Activated CD4-positive, CD25-positive, alpha-beta regulatory T cell treated with anti-CD3 and anti-CD28 coated beads, Interleukin-2, amount 50 U/mL, for 72 hours (primary cell): ENCODE measurements around the gene SMOC1.

Source experiments
- DNase-seq: peaks from one replicate; pipeline ENCODE4 v3.0.0; 2021

SMOC1 gene

GRCh38 chr14:69986336-69986735 is 107.1 kb downstream of the SMOC1 start:
- no peak for DNase-seq

- no peak for DNase-seq
These were observed 108.3 kb downstream of the SMOC1 start for GRCh38 chr14:69987406-69988121.

- DNase-seq, result no peak
These were observed 109.8 kb downstream of the SMOC1 start for GRCh38 chr14:69988979-69989378.

GRCh38 chr14:69989622-69990021 is 110.4 kb downstream of the SMOC1 start:
- no peak for DNase-seq

GRCh38 chr14:69990323-69990722 is 111.1 kb downstream of the SMOC1 start:
- no peak for DNase-seq

GRCh38 chr14:69991422-69991821 is 112.2 kb downstream of the SMOC1 start:
- no peak for DNase-seq

GRCh38 chr14:69992564-69992963 is 113.3 kb downstream of the SMOC1 start:
- no peak for DNase-seq

GRCh38 chr14:69993326-69993725 is 114.1 kb downstream of the SMOC1 start:
- no peak for DNase-seq

GRCh38 chr14:69994002-69994401 is 114.8 kb downstream of the SMOC1 start:
- no peak for DNase-seq

- no peak for DNase-seq
These were observed 117.0 kb downstream of the SMOC1 start for GRCh38 chr14:69996216-69996615.

- DNase-seq, result no peak
These were observed 118.6 kb downstream of the SMOC1 start for GRCh38 chr14:69997849-69998248.

- no peak for DNase-seq
These were observed 120.1 kb downstream of the SMOC1 start for GRCh38 chr14:69999261-69999674.

- DNase-seq, result no peak
These were observed 121.4 kb downstream of the SMOC1 start for GRCh38 chr14:70000601-70001000.

- DNase-seq, result no peak
These were observed 123.6 kb downstream of the SMOC1 start for GRCh38 chr14:70002589-70003346.

- no peak for DNase-seq
These were observed 125.6 kb downstream of the SMOC1 start for GRCh38 chr14:70004791-70005190.

GRCh38 chr14:70005281-70005805 is 126.1 kb downstream of the SMOC1 start:
- no peak for DNase-seq

- DNase-seq, result no peak
These were observed 127.5 kb downstream of the SMOC1 start for GRCh38 chr14:70006699-70007098.

GRCh38 chr14:70008284-70009262 is 129.4 kb downstream of the SMOC1 start:
- DNase-seq, result no peak

GRCh38 chr14:70009961-70010360 is 130.7 kb downstream of the SMOC1 start:
- no peak for DNase-seq

GRCh38 chr14:70011098-70011497 is 131.9 kb downstream of the SMOC1 start:
- no peak for DNase-seq

GRCh38 chr14:70011708-70012107 is 132.5 kb downstream of the SMOC1 start:
- no peak for DNase-seq

GRCh38 chr14:70013271-70013873 is 134.2 kb downstream of the SMOC1 start:
- peak; percentile 42 for DNase-seq
